Left ventricle myocardium inferior (tissue), 1 donor: ENCODE data around the gene OR13G1. TPM values are rescaled to one million over a fixed set of nuclear protein-coding genes. Genes with fewer than 3 reads are reported as not detected.

ENCODE experiments used
- DNase-seq: peaks from one replicate; pipeline ENCODE4 v3.0.0-alpha.2; 2020
- H3K27ac ChIP-seq: fragments of 200-600 bp; replicated peaks from 2 replicates; pipeline ENCODE4 v1.8.0; 2021
- H3K27me3 ChIP-seq: fragments of 200-600 bp; 2 replicates; pipeline ENCODE4 v1.8.0; 2021; ENCODE audit warnings: low read depth
- H3K36me3 ChIP-seq: fragments of 200-600 bp; 2 replicates; pipeline ENCODE4 v1.8.0; 2021
- H3K4me1 ChIP-seq: fragments of 200-600 bp; 2 replicates; pipeline ENCODE4 v1.8.0; 2021
- H3K4me3 ChIP-seq: fragments of 200-600 bp; 2 replicates; pipeline ENCODE4 v1.8.0; 2021; ENCODE audit warnings: mild to moderate bottlenecking, moderate library complexity
- H3K9me3 ChIP-seq: fragments of 200-600 bp; replicated peaks from 2 replicates; pipeline ENCODE4 v1.8.0; 2021
- CTCF ChIP-seq: fragments of 200-600 bp; IDR thresholded peaks from 2 replicates; pipeline ENCODE4 v1.8.0; 2021; ENCODE audit warnings: antibody characterized with exemption, mild to moderate bottlenecking, borderline replicate concordance
- intact Hi-C: fragments of 100-400 bp; cut with micrococcal nuclease; formaldehyde crosslinking; loops from one replicate; pipeline ENCODE4 v1.11.0; 2022
- total RNA-seq: library from RNA; stranded (reverse); fragmentation: NEBNext Ultra II Directional; extraction: Animal tissue kit (Norgen Biotek cat#: 25700); gene quantifications from one replicate; pipeline ENCODE4 v1.2.1, GENCODE V29; 2021
- donor health status: DM: no; HTN: yes; CAD: no; lungs with severe emphysema.

OR13G1 gene
- total RNA-seq, 1 donor from 2014 or later = not detected

- Histone ChIP-seq H3K4me1 (no peaks in the 10 kb centered on the region), H3K27me3 (no peaks in the 10 kb centered on the region), H3K36me3 (no peaks in the 10 kb centered on the region), H3K4me3 (no peak overlapping the region), H3K9me3 (peaks cover 15% of the 10 kb centered on the region), H3K27ac (no peak overlapping the region)
- TF ChIP-seq CTCF = peak; percentile 60
- intact Hi-C loops = no loop called here
- no peak for DNase-seq
Measured at GRCh38 chr1:247681288-247681897, 1.9 kb upstream of the OR13G1 start.

DNA sequence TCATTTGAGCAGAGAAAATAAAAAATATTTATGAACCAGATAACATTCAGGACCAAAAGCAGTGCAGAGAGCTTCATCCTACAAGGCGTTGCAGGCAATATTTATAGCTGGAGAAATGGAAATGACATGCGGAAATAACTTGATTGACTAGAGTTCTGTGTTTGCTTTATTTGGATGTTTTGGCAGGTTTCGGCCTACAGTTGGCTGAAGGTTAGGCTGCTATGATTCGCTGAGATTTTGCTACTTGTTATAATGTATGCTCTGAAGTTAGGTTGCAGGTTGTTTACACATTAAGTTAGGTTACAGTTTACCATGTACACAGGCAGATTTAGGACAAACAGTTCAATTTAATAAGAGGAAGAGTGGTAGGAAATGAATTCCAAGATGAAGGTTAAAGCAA lies 632 bp upstream of the OR13G1 start:
- TF ChIP-seq CTCF = no peak
- H3K4me1 ChIP-seq = no peaks in the 10 kb centered on the region
- H3K9me3 ChIP-seq = peaks cover 10% of the 10 kb centered on the region
- no peak overlapping the region for H3K4me3 ChIP-seq
- H3K27ac ChIP-seq = no peak overlapping the region
- no peaks in the 10 kb centered on the region for H3K36me3 ChIP-seq
- intact Hi-C loops = no loop called here
- DNase-seq = no peak
- no peaks in the 10 kb centered on the region for H3K27me3 ChIP-seq

GRCh38 chr1:247669225-247669624 lies 10.3 kb downstream of the OR13G1 start:
- Histone ChIP-seq H3K36me3 (no peaks in the 10 kb centered on the region), H3K9me3 (peaks cover 18% of the 10 kb centered on the region), H3K4me1 (no peaks in the 10 kb centered on the region), H3K27ac (no peak overlapping the region), H3K27me3 (no peaks in the 10 kb centered on the region), H3K4me3 (no peak overlapping the region)
- no peak for DNase-seq
- no peak for TF ChIP-seq CTCF
- intact Hi-C loops = no loop called here

GRCh38 chr1:247656221-247656875 lies 23.2 kb downstream of the OR13G1 start:
- no peak overlapping the region for H3K4me3 ChIP-seq
- no peak overlapping the region for H3K27ac ChIP-seq
- intact Hi-C loops = no loop called here
- no peak for DNase-seq
- no peaks in the 10 kb centered on the region for H3K4me1 ChIP-seq
- peaks cover 14% of the 10 kb centered on the region for H3K9me3 ChIP-seq
- H3K27me3 ChIP-seq = no peaks in the 10 kb centered on the region
- no peak for TF ChIP-seq CTCF
- H3K36me3 ChIP-seq = no peaks in the 10 kb centered on the region

- no peaks in the 10 kb centered on the region for H3K27me3 ChIP-seq
- intact Hi-C loops = no loop called here
- no peak for DNase-seq
- H3K27ac ChIP-seq = no peak overlapping the region
- no peak overlapping the region for H3K4me3 ChIP-seq
- H3K4me1 ChIP-seq = no peaks in the 10 kb centered on the region
- no peaks in the 10 kb centered on the region for H3K36me3 ChIP-seq
- no peak for TF ChIP-seq CTCF
- H3K9me3 ChIP-seq = no peaks in the 10 kb centered on the region
Measured at GRCh38 chr1:247653040-247653439, 26.5 kb downstream of the OR13G1 start.
